Thoracic aorta (tissue), 2 donors: Measurements from ENCODE around the gene VEZT. TPM values are rescaled to one million over a fixed set of nuclear protein-coding genes. Genes with fewer than 3 reads are reported as not detected.
"Not testable (repeated sequence)": the region's sequence is repeated elsewhere in the genome, so short reads cannot be mapped to it uniquely, and the experiment has no call there.

Experiments
- ATAC-seq: fragments of 150-250 bp; one replicate; pipeline ENCODE4 v1.8.0; 2017; ENCODE audit warnings: low read depth; ENCODE audit not compliant: insufficient number of reproducible peaks, low FRiP score
- DNase-seq: peaks from one replicate; pipeline ENCODE4 v3.0.0-alpha.2; 2020; ENCODE audit warnings: low spot score
- H3K27ac ChIP-seq, 2 donors: fragments of 200-600 bp; sonication (generic); 1 replicate in 1 of 2; 2 replicates in 1 of 2; pipeline ENCODE4 v1.5.1; 2016; ENCODE audit warnings: mild to moderate bottlenecking in 2 of 2, moderate library complexity in 2 of 2
- H3K27me3 ChIP-seq: fragments of 200-600 bp; sonication (generic); replicated peaks from 2 replicates; pipeline ENCODE4 v1.6.0; 2016; ENCODE audit warnings: mild to moderate bottlenecking; ENCODE audit not compliant: insufficient read depth
- H3K36me3 ChIP-seq: fragments of 200-600 bp; sonication (generic); one replicate; pipeline ENCODE4 v1.5.1; 2016
- H3K4me1 ChIP-seq, 2 donors: fragments of 200-600 bp; sonication (generic); 1 replicate in 1 of 2; 2 replicates in 1 of 2; pipeline versions ENCODE4 v1.5.1 to v1.6.0; 2016; ENCODE audit warnings: low read depth in 2 of 2, mild to moderate bottlenecking in 1 of 2; ENCODE audit not compliant: control insufficient read depth in 1 of 2
- H3K4me3 ChIP-seq: fragments of 200-600 bp; sonication (generic); 2 replicates; pipeline ENCODE4 v1.5.1; 2016; ENCODE audit warnings: mild to moderate bottlenecking
- H3K9me3 ChIP-seq: fragments of 200-600 bp; sonication (generic); 2 replicates; pipeline ENCODE4 v1.5.1; 2016
- total RNA-seq, 2 donors: library from RNA; depleted of rRNA; stranded (reverse); fragments of >200 nt; gene quantifications; one replicate each; pipeline versions ENCODE4 v1.1.0 to v1.2.3, GENCODE V29; 2016
- TF ChIP-seq, protein P1 (sequence below): fragments of 200-600 bp; sonication (generic); IDR thresholded peaks from one replicate; pipeline ENCODE4 v1.5.1; 2019; ENCODE audit warnings: antibody characterized with exemption

The VEZT gene
- total RNA-seq, 2 donors from 2014 or later, result 58.3 to 149 TPM

DNA sequence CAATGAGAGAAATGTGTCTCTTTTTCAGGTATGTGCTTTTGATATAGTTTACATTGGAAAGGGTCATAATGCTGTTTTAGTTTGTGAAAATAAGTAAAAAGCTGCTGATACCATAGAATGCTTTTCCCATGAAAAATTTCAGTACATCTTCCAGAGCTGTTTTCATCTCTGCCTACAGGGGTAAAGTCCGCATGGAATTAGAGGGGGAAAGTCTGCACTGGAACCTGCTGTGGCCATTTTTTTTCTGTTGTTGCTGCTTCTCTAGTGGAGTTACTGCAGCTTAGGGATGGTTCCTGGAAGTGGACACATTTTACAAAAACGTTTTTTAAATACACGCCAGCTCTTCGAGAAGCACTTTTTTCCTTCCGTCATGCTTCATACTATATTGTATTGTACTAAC is 81.3 kb downstream of the VEZT start:
- no peaks in the 10 kb centered on the region for H3K27me3 ChIP-seq
- DNase-seq, result no peak
- H3K27ac ChIP-seq, result no peak overlapping the region
- TF ChIP-seq, protein P1, sequence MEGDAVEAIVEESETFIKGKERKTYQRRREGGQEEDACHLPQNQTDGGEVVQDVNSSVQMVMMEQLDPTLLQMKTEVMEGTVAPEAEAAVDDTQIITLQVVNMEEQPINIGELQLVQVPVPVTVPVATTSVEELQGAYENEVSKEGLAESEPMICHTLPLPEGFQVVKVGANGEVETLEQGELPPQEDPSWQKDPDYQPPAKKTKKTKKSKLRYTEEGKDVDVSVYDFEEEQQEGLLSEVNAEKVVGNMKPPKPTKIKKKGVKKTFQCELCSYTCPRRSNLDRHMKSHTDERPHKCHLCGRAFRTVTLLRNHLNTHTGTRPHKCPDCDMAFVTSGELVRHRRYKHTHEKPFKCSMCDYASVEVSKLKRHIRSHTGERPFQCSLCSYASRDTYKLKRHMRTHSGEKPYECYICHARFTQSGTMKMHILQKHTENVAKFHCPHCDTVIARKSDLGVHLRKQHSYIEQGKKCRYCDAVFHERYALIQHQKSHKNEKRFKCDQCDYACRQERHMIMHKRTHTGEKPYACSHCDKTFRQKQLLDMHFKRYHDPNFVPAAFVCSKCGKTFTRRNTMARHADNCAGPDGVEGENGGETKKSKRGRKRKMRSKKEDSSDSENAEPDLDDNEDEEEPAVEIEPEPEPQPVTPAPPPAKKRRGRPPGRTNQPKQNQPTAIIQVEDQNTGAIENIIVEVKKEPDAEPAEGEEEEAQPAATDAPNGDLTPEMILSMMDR, result no peak
- H3K36me3 ChIP-seq, result peaks cover 17% of the 10 kb centered on the region
- H3K4me3 ChIP-seq, result no peak overlapping the region
- no peaks in the 10 kb centered on the region for H3K9me3 ChIP-seq
- H3K4me1 ChIP-seq, result peaks cover 11 to 14% of the 10 kb centered on the region in 2 donors
- no peak for ATAC-seq

DNA sequence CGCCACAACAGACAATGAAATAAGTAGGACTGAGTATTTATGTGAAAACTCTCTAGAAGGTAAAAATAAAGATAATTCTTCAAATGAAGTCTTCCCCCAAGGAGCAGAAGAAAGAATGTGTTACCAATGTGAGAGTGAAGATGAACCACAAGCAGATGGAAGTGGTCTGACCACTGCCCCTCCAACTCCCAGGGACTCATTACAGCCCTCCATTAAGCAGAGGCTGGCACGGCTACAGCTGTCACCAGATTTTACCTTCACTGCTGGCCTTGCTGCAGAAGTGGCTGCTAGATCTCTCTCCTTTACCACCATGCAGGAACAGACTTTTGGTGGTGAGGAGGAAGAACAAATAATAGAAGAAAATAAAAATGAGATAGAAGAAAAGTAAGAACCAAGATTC is 82.7 kb downstream of the VEZT start:
- Histone ChIP-seq H3K27me3 (no peaks in the 10 kb centered on the region), H3K9me3 (no peaks in the 10 kb centered on the region), H3K4me1 (peaks cover 14 to 27% of the 10 kb centered on the region in 2 donors), H3K4me3 (no peak overlapping the region), H3K27ac (no peak overlapping the region), H3K36me3 (peaks cover 14% of the 10 kb centered on the region)
- TF ChIP-seq, protein P1, result no peak
- no peak for DNase-seq
- ATAC-seq, result no peak

DNA sequence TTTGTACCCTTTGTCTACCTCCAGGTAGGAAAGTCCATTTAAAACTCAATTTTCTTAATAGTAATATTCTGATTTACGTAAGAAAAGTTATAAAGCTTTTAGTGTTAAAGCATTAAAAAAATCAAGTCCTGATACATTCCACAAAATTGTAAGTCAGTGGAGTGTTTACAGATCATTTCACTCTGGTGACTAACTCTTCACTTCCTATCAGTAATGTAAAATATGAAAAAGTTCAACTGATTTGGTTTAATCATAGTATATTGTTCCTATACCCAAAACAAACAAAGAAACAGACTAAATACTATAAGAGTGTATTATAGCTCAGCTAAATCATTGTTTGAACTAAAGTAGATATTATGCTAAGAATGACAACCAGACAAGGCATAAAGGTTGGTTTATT is 85.9 kb downstream of the VEZT start:
- H3K4me1 ChIP-seq, result peaks cover 14 to 31% of the 10 kb centered on the region in 2 donors
- H3K36me3 ChIP-seq, result peaks cover 4% of the 10 kb centered on the region
- H3K4me3 ChIP-seq, result no peak overlapping the region
- H3K27ac ChIP-seq, result peak overlapping the region in 1 of 2 donors; percentile 5
- no peaks in the 10 kb centered on the region for H3K9me3 ChIP-seq
- no peak for ATAC-seq
- no peaks in the 10 kb centered on the region for H3K27me3 ChIP-seq
- no peak for DNase-seq
- TF ChIP-seq, protein P1, result no peak

DNA sequence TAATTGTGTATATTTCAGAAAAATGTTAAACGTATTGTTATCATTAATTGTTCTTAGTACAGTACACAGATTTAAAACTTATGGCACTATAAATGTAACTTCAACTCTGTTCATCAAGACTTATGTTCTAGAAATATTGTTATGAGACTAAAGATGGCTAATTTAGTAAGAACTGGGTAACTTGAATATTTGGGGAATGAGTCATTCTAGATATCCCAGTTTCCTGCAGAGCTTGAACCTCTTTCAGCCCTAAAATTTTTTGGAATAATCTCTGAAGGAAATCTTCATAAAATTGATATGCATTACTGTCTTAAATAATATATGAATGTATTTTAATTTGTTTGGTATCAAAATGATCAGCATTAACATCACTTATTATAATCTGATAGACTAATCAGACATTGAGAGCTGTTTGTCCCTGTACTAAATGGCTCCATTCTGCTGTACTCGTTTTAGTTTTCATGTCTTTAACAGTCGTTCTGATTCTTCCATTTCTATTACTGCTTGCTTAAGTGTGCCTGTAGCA is 87.1 kb downstream of the VEZT start:
- H3K27me3 ChIP-seq, result no peaks in the 10 kb centered on the region
- H3K36me3 ChIP-seq, result peaks cover 5% of the 10 kb centered on the region
- peak overlapping the region in 1 of 2 donors; percentile 51 for H3K27ac ChIP-seq
- TF ChIP-seq, protein P1, result no peak
- H3K4me3 ChIP-seq, result no peak overlapping the region
- peaks cover 14 to 31% of the 10 kb centered on the region in 2 donors for H3K4me1 ChIP-seq
- no peak for ATAC-seq
- no peak for DNase-seq
- H3K9me3 ChIP-seq, result no peaks in the 10 kb centered on the region

DNA sequence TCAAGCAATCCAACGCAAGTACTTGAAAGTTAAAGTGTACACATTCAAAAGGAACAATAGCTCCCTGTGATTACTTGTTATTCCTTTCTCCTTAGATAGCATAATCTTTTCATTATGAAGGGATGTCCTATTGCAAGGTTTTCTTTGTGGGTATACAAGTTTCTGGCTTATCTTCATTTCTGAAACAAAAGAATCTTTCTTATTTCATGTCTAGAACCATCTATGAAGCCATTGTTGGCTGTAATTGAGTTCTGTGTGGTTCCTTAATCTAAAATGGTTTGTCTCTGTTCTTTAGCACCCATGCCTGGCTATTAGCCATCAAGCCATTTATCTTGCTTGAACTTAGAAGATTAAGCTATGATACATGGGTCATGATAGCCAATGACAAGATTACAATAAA is 95.0 kb downstream of the VEZT start:
- Histone ChIP-seq H3K9me3 (no peaks in the 10 kb centered on the region), H3K4me1 (no peaks in the 10 kb centered on the region), H3K4me3 (no peak overlapping the region), H3K27me3 (no peaks in the 10 kb centered on the region), H3K27ac (no peak overlapping the region), H3K36me3 (peaks cover 5% of the 10 kb centered on the region)
- DNase-seq (no peak), ATAC-seq (no peak)
- TF ChIP-seq, protein P1, result no peak

DNA sequence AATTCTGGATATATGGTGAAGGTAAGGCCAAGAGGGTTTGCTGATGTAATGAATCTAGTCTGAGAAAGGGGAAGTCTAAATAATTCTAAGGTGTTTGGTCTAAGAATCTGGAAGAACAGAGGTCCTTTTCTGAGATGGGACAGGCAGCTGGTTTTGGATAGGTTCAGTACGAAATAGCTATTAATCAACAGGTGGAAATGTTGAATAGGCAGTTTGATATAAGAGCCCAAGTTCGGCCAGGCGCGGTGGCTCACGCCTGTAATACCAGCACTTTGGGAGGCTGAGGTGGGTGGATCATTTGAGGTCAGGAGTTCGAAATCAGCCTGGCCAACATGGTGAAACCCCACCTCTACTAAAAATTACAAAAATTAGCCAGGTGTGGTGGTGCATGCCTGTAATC is 97.1 kb downstream of the VEZT start:
- DNase-seq, H3K9me3 ChIP-seq, H3K4me1 ChIP-seq, H3K27ac ChIP-seq, H3K4me3 ChIP-seq, H3K36me3 ChIP-seq, H3K27me3 ChIP-seq, ATAC-seq: not testable (repeated sequence)
